ACC112 (cell line): ENCODE data around the gene TTLL11.

Experiments used
- H2AFZ ChIP-seq: fragments of 200-600 bp; sonication (generic); one replicate; pipeline ENCODE4 v1.6.0; 2017; ENCODE audit warnings: antibody characterized with exemption, low read length; ENCODE audit not compliant: unreplicated experiment
- H3K27ac ChIP-seq: fragments of 200-600 bp; sonication (generic); 2 replicates; pipeline ENCODE4 v1.5.1; 2014; ENCODE audit warnings: low read depth, mild to moderate bottlenecking, antibody characterized with exemption, low read length, moderate library complexity
- H3K27me3 ChIP-seq: fragments of 200-600 bp; sonication (generic); 2 replicates; pipeline ENCODE4 v1.6.1; 2014; ENCODE audit warnings: mild to moderate bottlenecking, antibody characterized with exemption, low read length, moderate library complexity, mixed read lengths; ENCODE audit not compliant: insufficient read depth
- H3K36me3 ChIP-seq: fragments of 200-600 bp; sonication (generic); 2 replicates; pipeline ENCODE4 v1.6.1; 2016; ENCODE audit warnings: mild to moderate bottlenecking, antibody characterized with exemption, low read length, moderate library complexity, mixed read lengths; ENCODE audit not compliant: insufficient read depth
- H3K4me1 ChIP-seq: fragments of 200-600 bp; sonication (generic); one replicate; pipeline ENCODE4 v1.6.1; 2016; ENCODE audit warnings: low read length, mixed read lengths; ENCODE audit not compliant: insufficient read depth, unreplicated experiment, control insufficient read depth
- H3K4me3 ChIP-seq: fragments of 200-600 bp; sonication (generic); 2 replicates; pipeline ENCODE4 v1.5.1; 2014; ENCODE audit warnings: mild to moderate bottlenecking, low read depth, low read length
- H3K79me2 ChIP-seq: fragments of 200-600 bp; sonication (generic); one replicate; pipeline ENCODE4 v1.6.0; 2016; ENCODE audit warnings: low read length; ENCODE audit not compliant: control insufficient read depth, unreplicated experiment, insufficient read depth

The TTLL11 gene, protein sequence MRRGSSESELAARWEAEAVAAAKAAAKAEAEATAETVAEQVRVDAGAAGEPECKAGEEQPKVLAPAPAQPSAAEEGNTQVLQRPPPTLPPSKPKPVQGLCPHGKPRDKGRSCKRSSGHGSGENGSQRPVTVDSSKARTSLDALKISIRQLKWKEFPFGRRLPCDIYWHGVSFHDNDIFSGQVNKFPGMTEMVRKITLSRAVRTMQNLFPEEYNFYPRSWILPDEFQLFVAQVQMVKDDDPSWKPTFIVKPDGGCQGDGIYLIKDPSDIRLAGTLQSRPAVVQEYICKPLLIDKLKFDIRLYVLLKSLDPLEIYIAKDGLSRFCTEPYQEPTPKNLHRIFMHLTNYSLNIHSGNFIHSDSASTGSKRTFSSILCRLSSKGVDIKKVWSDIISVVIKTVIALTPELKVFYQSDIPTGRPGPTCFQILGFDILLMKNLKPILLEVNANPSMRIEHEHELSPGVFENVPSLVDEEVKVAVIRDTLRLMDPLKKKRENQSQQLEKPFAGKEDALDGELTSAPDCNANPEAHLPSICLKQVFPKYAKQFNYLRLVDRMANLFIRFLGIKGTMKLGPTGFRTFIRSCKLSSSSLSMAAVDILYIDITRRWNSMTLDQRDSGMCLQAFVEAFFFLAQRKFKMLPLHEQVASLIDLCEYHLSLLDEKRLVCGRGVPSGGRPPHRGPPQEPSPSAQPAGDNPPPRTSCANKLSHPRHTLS

DNA sequence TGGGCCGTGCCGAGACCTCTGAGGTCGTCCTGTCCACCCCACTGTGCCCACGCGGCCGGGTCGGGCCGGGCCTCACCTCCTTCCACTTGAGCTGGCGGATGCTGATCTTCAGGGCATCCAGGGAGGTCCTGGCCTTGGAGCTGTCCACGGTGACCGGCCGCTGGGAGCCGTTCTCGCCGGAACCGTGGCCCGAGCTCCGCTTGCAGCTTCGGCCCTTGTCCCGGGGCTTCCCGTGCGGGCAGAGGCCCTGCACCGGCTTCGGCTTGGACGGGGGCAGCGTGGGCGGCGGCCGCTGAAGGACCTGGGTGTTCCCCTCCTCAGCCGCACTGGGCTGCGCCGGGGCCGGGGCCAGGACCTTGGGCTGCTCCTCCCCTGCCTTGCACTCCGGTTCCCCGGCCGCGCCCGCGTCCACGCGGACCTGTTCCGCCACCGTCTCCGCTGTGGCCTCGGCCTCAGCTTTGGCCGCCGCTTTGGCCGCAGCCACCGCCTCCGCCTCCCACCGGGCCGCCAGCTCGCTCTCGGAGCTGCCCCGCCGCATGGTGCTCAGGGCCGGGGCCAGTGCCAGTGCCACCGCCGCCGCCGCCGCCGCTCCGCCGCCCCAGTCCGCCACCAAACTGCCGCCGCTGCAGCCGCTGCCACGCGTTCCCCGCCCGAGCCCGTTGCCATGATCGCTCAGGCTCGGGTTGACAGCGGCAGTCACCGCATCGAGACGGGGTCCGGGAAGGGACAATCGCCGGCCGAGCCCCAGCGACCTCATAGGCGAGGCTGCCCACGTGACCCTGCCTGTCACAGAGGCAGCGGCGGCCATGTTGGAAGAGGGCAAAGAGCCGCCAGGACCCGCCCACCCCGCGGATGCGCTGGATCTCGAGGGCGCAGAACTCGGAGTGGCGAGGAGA is at the start of gene TTLL11:
TSS of gene TTLL11 (minus strand) at position 698 of the 896 bp plus-strand sequence. CDS start at position 538, 160 bp downstream.
- Histone ChIP-seq H3K27ac (no peak within 1 kb of the TSS), H3K79me2 (peaks cover 25% of the 10 kb centered on the region), H2AFZ (peak within 1 kb of the TSS; percentile 79), H3K27me3 (peaks cover 18% of the 10 kb centered on the region; the same call in 1 of the 2 replicates), H3K4me1 (peaks cover 12% of the 10 kb centered on the region), H3K36me3 (no peaks in the 10 kb centered on the region), H3K4me3 (peak within 1 kb of the TSS; percentile 84)

DNA sequence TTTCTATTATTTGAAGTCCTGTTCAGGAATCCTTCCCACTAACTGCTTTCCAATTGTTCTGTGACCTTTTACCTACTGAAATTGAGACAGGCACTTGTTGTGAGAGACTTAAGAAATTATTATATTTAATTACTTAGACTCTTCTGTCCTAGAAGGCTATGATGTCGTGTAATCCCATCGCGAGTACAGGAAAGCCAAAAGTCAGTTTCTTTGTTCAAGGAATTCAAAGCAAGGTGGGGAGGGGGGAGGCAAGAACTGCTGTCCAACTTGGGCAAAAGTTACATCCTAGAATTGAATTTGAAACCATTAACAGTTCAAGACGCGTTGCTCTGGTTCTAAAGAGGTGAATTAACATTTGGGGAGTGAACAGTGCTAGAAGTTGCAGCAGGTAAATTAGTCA is 48.6 kb upstream of the TTLL11 start:
- Histone ChIP-seq H3K36me3 (peaks cover 14% of the 10 kb centered on the region), H3K4me1 (no peaks in the 10 kb centered on the region), H3K79me2 (no peaks in the 10 kb centered on the region), H3K4me3 (no peak overlapping the region), H2AFZ (no peak overlapping the region), H3K27ac (no peak overlapping the region), H3K27me3 (no peaks in the 10 kb centered on the region)

DNA sequence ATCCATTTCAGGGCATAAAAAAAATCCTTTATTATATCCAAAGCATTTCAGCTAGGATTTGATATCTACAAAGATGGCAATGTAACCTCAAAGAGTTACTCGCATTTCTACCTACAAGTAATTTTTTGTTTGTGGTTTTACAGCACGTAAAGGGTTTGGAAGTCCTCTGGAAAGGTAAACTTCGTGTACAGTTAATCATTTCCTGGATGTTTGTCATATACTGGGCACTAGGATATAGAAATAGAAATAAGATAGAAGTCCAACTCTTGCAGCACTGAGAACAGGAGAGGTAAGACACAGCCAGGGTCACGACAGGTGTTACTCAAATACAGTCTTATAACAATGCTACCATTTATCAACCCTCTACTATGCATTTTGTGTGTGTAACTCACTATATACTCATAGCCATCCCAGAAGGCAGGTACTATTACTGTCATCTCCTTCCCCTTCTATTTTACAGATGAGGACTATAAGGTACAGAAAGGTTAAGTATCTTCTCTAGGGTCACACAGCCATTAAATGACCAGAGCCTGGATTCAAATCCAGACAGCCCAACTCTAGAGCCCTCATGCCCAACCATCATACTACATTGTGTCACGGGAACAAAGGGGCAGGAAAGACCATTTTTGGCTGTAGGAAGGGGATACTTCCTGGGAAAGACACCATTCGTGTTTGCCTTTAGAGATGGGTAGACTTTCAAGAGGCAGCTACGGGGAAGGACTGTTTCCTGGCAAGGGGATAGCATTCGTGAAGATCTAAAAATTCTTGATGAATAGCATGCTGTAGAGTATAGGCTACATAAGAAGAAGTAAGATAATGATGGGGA is 47.5 kb upstream of the TTLL11 start:
- no peak overlapping the region for H2AFZ ChIP-seq
- peaks cover 14% of the 10 kb centered on the region for H3K36me3 ChIP-seq
- H3K4me3 ChIP-seq, result no peak overlapping the region
- H3K4me1 ChIP-seq, result no peaks in the 10 kb centered on the region
- no peaks in the 10 kb centered on the region for H3K27me3 ChIP-seq
- H3K27ac ChIP-seq, result no peak overlapping the region
- no peaks in the 10 kb centered on the region for H3K79me2 ChIP-seq

DNA sequence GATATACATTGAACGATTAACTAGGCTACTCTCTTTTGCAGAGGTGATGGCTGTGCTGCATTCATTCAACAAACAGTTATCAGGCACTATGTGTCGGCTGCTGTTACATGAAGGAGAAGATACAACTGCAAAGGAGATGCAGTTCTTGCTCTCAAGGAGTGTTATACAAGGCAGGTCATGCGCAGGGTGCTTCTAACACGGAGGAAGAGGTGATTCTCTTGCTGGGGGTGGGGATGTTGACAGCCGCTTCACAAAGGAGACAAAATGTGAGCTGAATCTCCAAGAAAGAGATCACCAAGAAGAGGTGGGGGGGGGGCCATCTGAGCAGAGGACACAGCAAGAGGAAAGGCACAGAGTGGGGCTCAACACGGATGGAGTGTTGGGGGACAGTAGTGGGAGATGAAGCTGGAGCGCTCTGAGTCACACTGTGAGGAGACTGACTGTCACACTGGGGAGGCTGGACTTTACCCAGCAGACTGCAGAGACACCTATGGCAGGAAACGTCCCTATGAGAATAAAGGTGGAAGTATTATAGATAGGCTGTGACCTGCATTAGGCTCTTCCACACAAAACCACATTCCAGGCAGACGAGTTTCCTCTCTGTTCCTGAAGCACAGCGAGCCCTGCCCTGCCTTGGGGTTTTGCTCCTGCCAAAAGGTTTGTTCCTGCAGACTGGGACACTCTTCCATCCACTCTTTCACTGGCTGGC is 45.6 kb upstream of the TTLL11 start:
- Histone ChIP-seq H2AFZ (no peak overlapping the region), H3K27me3 (no peaks in the 10 kb centered on the region), H3K36me3 (peaks cover 9% of the 10 kb centered on the region; the same call in 1 of the 2 replicates), H3K4me3 (no peak overlapping the region), H3K27ac (no peak overlapping the region), H3K79me2 (no peaks in the 10 kb centered on the region), H3K4me1 (no peaks in the 10 kb centered on the region)

DNA sequence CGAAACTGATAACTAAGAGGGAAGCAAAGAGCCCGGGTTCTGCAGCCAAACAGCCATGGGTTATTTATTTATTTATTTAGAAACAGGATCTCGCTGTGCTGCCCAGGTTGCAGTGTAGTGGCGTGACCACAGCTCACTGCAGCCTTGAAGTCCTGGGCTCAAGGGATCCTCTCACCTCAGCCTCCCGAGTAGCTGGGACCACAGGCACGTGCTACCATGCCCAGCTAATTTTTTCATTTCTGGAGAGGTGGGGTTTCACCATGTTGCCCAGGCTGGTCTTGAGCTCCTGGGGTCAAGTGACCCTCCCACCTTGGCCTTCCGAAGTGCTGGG is 42.4 kb upstream of the TTLL11 start:
- Histone ChIP-seq H3K27ac (no peak overlapping the region), H3K27me3 (no peaks in the 10 kb centered on the region), H3K4me3 (no peak overlapping the region), H3K79me2 (no peaks in the 10 kb centered on the region), H3K36me3 (no peaks in the 10 kb centered on the region), H3K4me1 (no peaks in the 10 kb centered on the region), H2AFZ (no peak overlapping the region)

DNA sequence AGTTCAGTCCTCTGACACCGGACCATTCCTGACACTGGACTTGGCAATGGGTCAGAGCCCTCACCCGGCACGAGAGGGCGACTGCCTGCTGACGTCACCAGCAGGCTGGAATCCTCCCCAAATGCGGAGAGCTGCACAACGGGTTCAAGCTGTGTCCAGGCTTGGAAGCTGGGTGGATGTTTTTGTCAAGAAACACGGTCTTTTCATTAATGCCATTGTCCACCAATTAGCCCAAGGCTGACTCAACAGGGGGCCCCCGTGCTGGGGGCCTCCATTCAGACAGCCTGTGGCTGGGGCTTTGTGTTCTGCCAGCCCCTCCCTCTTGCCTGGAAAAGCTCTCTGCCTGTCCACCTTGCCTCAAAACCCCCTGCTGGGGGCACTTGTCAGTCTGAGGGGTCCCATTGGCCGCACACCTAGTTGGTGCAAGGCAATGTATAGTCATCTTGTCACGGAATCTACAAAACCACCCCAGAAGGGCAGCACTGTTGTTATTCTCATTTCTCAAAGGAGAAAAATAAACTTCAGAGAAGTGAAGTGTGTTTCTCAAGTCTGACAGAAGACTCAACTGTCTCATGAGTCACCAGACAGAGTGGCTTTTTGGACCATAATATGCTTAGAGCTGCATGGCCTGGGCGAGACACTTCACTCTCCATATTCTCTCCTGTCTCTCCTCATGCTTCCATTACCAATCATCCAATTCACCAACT is 41.9 kb upstream of the TTLL11 start:
- H3K27me3 ChIP-seq, result no peaks in the 10 kb centered on the region
- H2AFZ ChIP-seq, result no peak overlapping the region
- no peak overlapping the region for H3K27ac ChIP-seq

DNA sequence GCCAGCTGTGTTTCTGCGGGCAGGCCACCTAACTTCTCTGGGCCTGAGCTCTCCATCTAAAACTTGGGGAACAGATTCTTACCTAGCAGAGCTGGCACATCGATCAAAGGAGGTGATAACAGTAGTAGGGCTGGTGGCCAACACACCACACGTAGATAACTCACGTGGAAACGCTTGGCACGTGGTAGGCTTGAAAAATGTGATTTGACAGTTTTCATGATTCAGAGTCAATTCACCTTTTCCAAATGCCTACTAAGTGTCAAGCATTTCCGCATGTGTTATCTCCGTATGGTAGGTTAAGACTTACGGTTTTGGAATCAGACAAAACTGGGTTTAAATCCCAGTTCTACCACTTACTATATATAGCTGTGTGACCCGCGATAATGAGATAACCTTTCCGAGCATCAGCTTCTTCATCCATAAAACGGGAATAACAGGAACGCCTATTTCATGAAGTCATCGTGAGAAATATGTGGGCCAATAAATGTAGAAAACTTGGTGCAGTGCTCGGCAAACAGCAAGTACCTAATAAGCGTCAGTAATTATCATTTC is 41.0 kb upstream of the TTLL11 start:
- Histone ChIP-seq H3K36me3 (no peaks in the 10 kb centered on the region), H3K4me1 (no peaks in the 10 kb centered on the region), H3K79me2 (no peaks in the 10 kb centered on the region), H3K4me3 (no peak overlapping the region), H3K27ac (no peak overlapping the region), H3K27me3 (no peaks in the 10 kb centered on the region), H2AFZ (no peak overlapping the region)

More for the DNA sequence above, 41.9 kb upstream of the TTLL11 start:
- H3K36me3 ChIP-seq, result no peaks in the 10 kb centered on the region
- H3K4me3 ChIP-seq, result no peak overlapping the region
- no peaks in the 10 kb centered on the region for H3K4me1 ChIP-seq
- H3K79me2 ChIP-seq, result no peaks in the 10 kb centered on the region

DNA sequence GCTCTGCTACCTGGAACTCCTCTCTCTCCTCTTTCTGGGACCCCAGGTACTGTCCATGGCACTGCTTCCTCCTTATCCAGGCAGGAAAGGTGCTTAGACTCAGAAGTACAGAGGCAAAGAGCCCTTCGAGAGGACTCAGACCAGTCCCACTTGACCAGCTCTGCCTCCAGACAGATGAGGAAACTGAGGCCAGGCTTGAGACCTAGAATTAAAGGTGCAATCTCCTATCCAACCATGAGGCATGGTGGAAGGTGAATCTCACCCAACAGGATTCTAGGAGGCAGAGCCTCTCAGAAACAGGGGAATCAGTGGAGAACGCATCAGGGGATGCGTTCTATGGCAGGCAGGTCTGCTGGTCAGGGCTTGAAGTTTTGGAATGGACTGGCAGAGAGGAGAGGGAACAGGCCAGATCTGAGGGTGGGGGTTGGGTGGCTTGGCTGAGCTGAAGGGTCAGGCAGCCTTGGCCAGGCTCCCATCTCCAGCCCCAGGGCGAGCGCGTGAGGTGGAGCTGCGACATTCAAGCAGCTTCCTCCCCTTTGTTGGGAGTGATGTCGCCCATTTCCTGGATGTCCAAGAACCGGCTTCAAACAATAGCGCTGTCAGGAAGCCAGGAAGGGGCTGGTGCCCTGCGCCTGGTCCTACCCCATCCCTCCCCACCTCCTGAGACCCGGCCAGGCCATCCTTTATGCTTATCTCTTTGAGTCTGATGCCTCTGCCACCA is 40.3 kb upstream of the TTLL11 start:
- no peak overlapping the region for H2AFZ ChIP-seq
- no peaks in the 10 kb centered on the region for H3K36me3 ChIP-seq
- no peaks in the 10 kb centered on the region for H3K27me3 ChIP-seq
- H3K4me1 ChIP-seq, result no peaks in the 10 kb centered on the region
- H3K27ac ChIP-seq, result no peak overlapping the region
- no peaks in the 10 kb centered on the region for H3K79me2 ChIP-seq
- H3K4me3 ChIP-seq, result no peak overlapping the region
